NB4 (cell line): ENCODE measurements around the gene MARCHF11.

Experiments
- DNase-seq: peaks from one replicate; pipeline ENCODE4 v3.0.0; 2010; ENCODE audit warnings: low read depth
- H3K4me3 ChIP-seq: one replicate; pipeline ENCODE4 v1.5.1; 2011; ENCODE audit warnings: mild to moderate bottlenecking, low read depth, low read length, moderate library complexity
- MYC ChIP-seq: IDR thresholded peaks from 2 replicates; pipeline ENCODE4 v1.6.1; 2011; ENCODE audit warnings: low read depth, low read length
- POLR2A ChIP-seq: IDR thresholded peaks from 2 replicates; pipeline ENCODE4 v1.6.1; 2011; ENCODE audit warnings: mild to moderate bottlenecking; ENCODE audit not compliant: insufficient read length; ENCODE audit errors: extremely low read depth
- TF ChIP-seq, protein P1 (sequence below): IDR thresholded peaks from 2 replicates; pipeline ENCODE4 v1.6.1; 2011; ENCODE audit warnings: low read depth, low read length
- TF ChIP-seq, protein P2 (sequence below): IDR thresholded peaks from one replicate; pipeline ENCODE4 v1.5.1; 2012; ENCODE audit warnings: low read depth, low read length

The MARCHF11 gene

DNA sequence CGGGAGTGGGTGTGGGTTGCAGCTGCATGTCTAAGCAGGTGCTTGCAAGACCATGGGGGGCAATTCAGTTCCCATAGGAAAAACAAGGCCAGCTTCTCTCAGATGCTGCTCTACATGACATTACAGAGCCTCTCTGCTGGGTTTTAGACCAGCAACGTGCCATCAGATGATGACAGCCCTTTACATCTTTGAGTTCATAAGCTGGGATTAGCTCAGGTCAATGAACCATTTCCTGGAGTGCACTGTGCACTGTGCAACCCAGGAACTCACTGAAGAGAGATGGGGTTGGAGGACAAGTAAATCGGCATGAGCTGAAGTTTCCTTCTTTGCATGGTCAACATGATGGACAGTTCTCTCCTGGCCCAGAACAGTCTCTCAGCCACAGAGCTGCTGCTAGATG is 160.6 kb downstream of the MARCHF11 start:
- H3K4me3 ChIP-seq: no peak overlapping the region
- TF ChIP-seq, protein P1, sequence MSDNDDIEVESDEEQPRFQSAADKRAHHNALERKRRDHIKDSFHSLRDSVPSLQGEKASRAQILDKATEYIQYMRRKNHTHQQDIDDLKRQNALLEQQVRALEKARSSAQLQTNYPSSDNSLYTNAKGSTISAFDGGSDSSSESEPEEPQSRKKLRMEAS: no peak
- TF ChIP-seq, protein P2, sequence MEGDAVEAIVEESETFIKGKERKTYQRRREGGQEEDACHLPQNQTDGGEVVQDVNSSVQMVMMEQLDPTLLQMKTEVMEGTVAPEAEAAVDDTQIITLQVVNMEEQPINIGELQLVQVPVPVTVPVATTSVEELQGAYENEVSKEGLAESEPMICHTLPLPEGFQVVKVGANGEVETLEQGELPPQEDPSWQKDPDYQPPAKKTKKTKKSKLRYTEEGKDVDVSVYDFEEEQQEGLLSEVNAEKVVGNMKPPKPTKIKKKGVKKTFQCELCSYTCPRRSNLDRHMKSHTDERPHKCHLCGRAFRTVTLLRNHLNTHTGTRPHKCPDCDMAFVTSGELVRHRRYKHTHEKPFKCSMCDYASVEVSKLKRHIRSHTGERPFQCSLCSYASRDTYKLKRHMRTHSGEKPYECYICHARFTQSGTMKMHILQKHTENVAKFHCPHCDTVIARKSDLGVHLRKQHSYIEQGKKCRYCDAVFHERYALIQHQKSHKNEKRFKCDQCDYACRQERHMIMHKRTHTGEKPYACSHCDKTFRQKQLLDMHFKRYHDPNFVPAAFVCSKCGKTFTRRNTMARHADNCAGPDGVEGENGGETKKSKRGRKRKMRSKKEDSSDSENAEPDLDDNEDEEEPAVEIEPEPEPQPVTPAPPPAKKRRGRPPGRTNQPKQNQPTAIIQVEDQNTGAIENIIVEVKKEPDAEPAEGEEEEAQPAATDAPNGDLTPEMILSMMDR: no peak
- TF ChIP-seq POLR2A (no peak), MYC (no peak)
- DNase-seq: no peak

DNA sequence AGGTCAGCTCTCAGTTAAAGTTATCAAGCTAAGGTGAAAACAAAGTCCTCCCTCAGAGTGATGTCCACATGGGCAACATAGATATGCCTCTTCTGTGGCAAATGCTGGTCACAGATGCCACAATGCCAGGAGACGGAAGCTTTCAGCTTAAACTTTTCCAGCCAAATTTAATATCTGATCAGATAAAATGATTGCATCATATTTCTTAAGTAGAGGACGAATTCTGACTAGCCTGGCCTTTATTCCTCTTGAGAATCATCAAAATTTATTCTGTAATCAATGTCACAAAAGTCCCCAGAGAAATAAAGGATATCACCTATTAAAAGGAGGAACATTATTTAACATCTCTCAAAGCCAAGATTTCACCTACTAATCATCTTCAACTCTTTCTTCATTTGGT is 161.9 kb downstream of the MARCHF11 start:
- DNase-seq: no peak
- TF ChIP-seq, protein P1: no peak
- TF ChIP-seq POLR2A (no peak), MYC (no peak)
- TF ChIP-seq, protein P2: no peak
- H3K4me3 ChIP-seq: no peak overlapping the region
